Measurements from ENCODE around the gene SRP54.
A peak's percentile ranks its signal among the peaks of the same experiment; 100 is the strongest.

Gene SRP54

GRCh38 chr14:34983786-34984185 is 994 bp downstream of the SRP54 start:
- no peak for TF ChIP-seq CTCF (IDR thresholded peaks at IDR 0.05)
- DNase-seq, result no peak
- peak overlapping the region; percentile 93 to 99 for H3K27ac ChIP-seq
- H3K9me3 ChIP-seq, result no peaks in the 10 kb centered on the region
- no peaks in the 10 kb centered on the region for H3K27me3 ChIP-seq
- H3K4me1 ChIP-seq, result peaks cover 0 to 50% (median 26%) of the 10 kb centered on the region in 4 donors
- H3K36me3 ChIP-seq, result no peaks in the 10 kb centered on the region
- intact Hi-C loops (cut with DNase I; ENCODE audit: low total_unique reads), result loop anchor here (2.0 to 5.0 kb wide), 4 partner anchors 64 to 521 kb away; partner anchors contain the start of genes BAZ1A, FAM177A1, PPP2R3C and PRORP
- peak overlapping the region; percentile 72 to 89 for H3K4me3 ChIP-seq

- Histone ChIP-seq H3K27me3 (no peaks in the 10 kb centered on the region), H3K9me3 (no peaks in the 10 kb centered on the region), H3K36me3 (no peaks in the 10 kb centered on the region), H3K27ac (no peak overlapping the region), H3K4me1 (peaks cover 0 to 52% (median 24%) of the 10 kb centered on the region in 4 donors), H3K4me3 (no peak overlapping the region)
- intact Hi-C loops (cut with DNase I; ENCODE audit: low total_unique reads), result no loop called here
- no peak for TF ChIP-seq CTCF (IDR thresholded peaks at IDR 0.05)
- DNase-seq, result no peak
These were observed 2.9 kb downstream of the SRP54 start for GRCh38 chr14:34985740-34986139.

GRCh38 chr14:34987180-34987579 is 4.4 kb downstream of the SRP54 start:
- H3K36me3 ChIP-seq, result no peaks in the 10 kb centered on the region
- H3K9me3 ChIP-seq, result no peaks in the 10 kb centered on the region
- H3K4me1 ChIP-seq, result peaks cover 0 to 47% (median 23%) of the 10 kb centered on the region in 4 donors
- intact Hi-C loops (cut with DNase I; ENCODE audit: low total_unique reads), result no loop called here
- DNase-seq, result no peak
- H3K27me3 ChIP-seq, result no peaks in the 10 kb centered on the region
- H3K4me3 ChIP-seq, result no peak overlapping the region
- no peak overlapping the region for H3K27ac ChIP-seq
- no peak for TF ChIP-seq CTCF (IDR thresholded peaks at IDR 0.05)

GRCh38 chr14:34989762-34990161 is 7.0 kb downstream of the SRP54 start:
- intact Hi-C loops (cut with DNase I; ENCODE audit: low total_unique reads), result no loop called here

GRCh38 chr14:34993426-34993825 is 10.6 kb downstream of the SRP54 start:
- DNase-seq, result no peak
- no peaks in the 10 kb centered on the region for H3K27me3 ChIP-seq
- H3K4me3 ChIP-seq, result no peak overlapping the region
- no peak overlapping the region for H3K27ac ChIP-seq
- TF ChIP-seq CTCF (IDR thresholded peaks at IDR 0.05), result no peak
- no peaks in the 10 kb centered on the region for H3K9me3 ChIP-seq
- H3K4me1 ChIP-seq, result peaks cover 0 to 10% (median 0%) of the 10 kb centered on the region in 4 donors
- intact Hi-C loops (cut with DNase I; ENCODE audit: low total_unique reads), result no loop called here
- H3K36me3 ChIP-seq, result peaks cover 0 to 13% (median 7%) of the 10 kb centered on the region in 3 donors

More at GRCh38 chr14:34989762-34990161, 7.0 kb downstream of the SRP54 start:
- no peak overlapping the region for H3K4me3 ChIP-seq
- H3K27ac ChIP-seq, result no peak overlapping the region
- H3K9me3 ChIP-seq, result no peaks in the 10 kb centered on the region
- no peak for TF ChIP-seq CTCF (IDR thresholded peaks at IDR 0.05)
- no peak for DNase-seq
- H3K27me3 ChIP-seq, result no peaks in the 10 kb centered on the region
- peaks cover 0 to 34% (median 11%) of the 10 kb centered on the region in 4 donors for H3K4me1 ChIP-seq
- H3K36me3 ChIP-seq, result no peaks in the 10 kb centered on the region

GRCh38 chr14:34994668-34995067 is 11.9 kb downstream of the SRP54 start:
- no peak overlapping the region for H3K27ac ChIP-seq
- H3K4me1 ChIP-seq, result peaks cover 0 to under 1% (median 0%) of the 10 kb centered on the region in 4 donors
- H3K36me3 ChIP-seq, result peaks cover 0 to 22% (median 7%) of the 10 kb centered on the region in 3 donors
- no peak for DNase-seq
- no peaks in the 10 kb centered on the region for H3K27me3 ChIP-seq
- intact Hi-C loops (cut with DNase I; ENCODE audit: low total_unique reads), result no loop called here
- no peak overlapping the region for H3K4me3 ChIP-seq
- TF ChIP-seq CTCF (IDR thresholded peaks at IDR 0.05), result no peak
- no peaks in the 10 kb centered on the region for H3K9me3 ChIP-seq
